SU-DHL-6 (cell line): ENCODE data around the gene CIRBP.

Experiments used
- H2AFZ ChIP-seq: fragments of 200-600 bp; sonication (generic); 2 replicates; pipeline ENCODE4 v1.6.1; 2014; ENCODE audit warnings: low read depth, mild to moderate bottlenecking, moderate library complexity, mixed read lengths, antibody characterized with exemption, low read length; ENCODE audit not compliant: severe bottlenecking
- H3F3A ChIP-seq: fragments of 200-600 bp; shearing (Covaris generic); 2 replicates; pipeline ENCODE4 v1.6.0; 2016; ENCODE audit warnings: antibody characterized with exemption, mild to moderate bottlenecking; ENCODE audit not compliant: insufficient read depth
- H3K27ac ChIP-seq: fragments of 200-600 bp; sonication (generic); 2 replicates; pipeline ENCODE4 v1.5.1; 2016; ENCODE audit warnings: low read depth, mild to moderate bottlenecking, low read length, moderate library complexity, mixed read lengths
- H3K27me3 ChIP-seq: fragments of 200-600 bp; sonication (generic), shearing (Covaris generic); 2 replicates; pipeline ENCODE4 v1.6.0; 2014; ENCODE audit warnings: mild to moderate bottlenecking, low read length
- H3K36me3 ChIP-seq: fragments of 200-600 bp; sonication (generic); 2 replicates; pipeline ENCODE4 v1.6.1; 2014; ENCODE audit warnings: mild to moderate bottlenecking, low read length, mixed read lengths
- H3K4me2 ChIP-seq: fragments of 300-600, 200-600 bp; shearing (Covaris generic), sonication (generic); 2 replicates; pipeline ENCODE4 v1.6.0; 2014; ENCODE audit warnings: low read length, low read depth, mild to moderate bottlenecking; ENCODE audit not compliant: poor library complexity, severe bottlenecking
- H3K4me3 ChIP-seq: fragments of 200-600 bp; sonication (generic); 2 replicates; pipeline ENCODE4 v1.5.1; 2014; ENCODE audit warnings: antibody characterized with exemption, low read length, mild to moderate bottlenecking, mixed read lengths; ENCODE audit not compliant: insufficient read depth, poor library complexity, severe bottlenecking
- H3K79me2 ChIP-seq: fragments of 200-600 bp; sonication (generic); 2 replicates; pipeline ENCODE4 v1.6.1; 2014; ENCODE audit warnings: mild to moderate bottlenecking, low read length, moderate library complexity; ENCODE audit not compliant: insufficient read depth
- H3K9ac ChIP-seq: fragments of 200-600 bp; sonication (generic); 2 replicates; pipeline ENCODE4 v1.7.0; 2014; ENCODE audit warnings: mild to moderate bottlenecking, low read length
- H3K9me2 ChIP-seq: fragments of 200-600 bp; sonication (generic); replicated peaks from 2 replicates; pipeline ENCODE4 v1.6.1; 2014; ENCODE audit warnings: low read length; ENCODE audit not compliant: insufficient read depth
- H3K9me3 ChIP-seq: fragments of 200-600 bp; sonication (generic); 2 replicates; pipeline ENCODE4 v1.6.1; 2014; ENCODE audit warnings: low read length, mixed read lengths; ENCODE audit not compliant: insufficient read depth
- H4K20me1 ChIP-seq: fragments of 200-600 bp; sonication (generic); 2 replicates; pipeline ENCODE4 v1.6.1; 2014; ENCODE audit warnings: low read depth, mild to moderate bottlenecking, antibody characterized with exemption, low read length, moderate library complexity, mixed read lengths
- EZH2phosphoT487 ChIP-seq: fragments of 200-600 bp; sonication (generic), shearing (Covaris generic); conservative IDR thresholded peaks from 2 replicates; pipeline ENCODE4 v1.6.1; 2018; ENCODE audit warnings: mild to moderate bottlenecking, antibody characterized with exemption, low read length, moderate library complexity, mixed read lengths
- TF ChIP-seq, protein P1 (sequence below): fragments of 200-600 bp; sonication (generic); IDR thresholded peaks from one replicate; pipeline ENCODE4 v1.5.1; 2017; ENCODE audit warnings: antibody characterized with exemption, mild to moderate bottlenecking, low read length, moderate library complexity; ENCODE audit not compliant: insufficient read depth, poor library complexity, severe bottlenecking

CIRBP gene

DNA sequence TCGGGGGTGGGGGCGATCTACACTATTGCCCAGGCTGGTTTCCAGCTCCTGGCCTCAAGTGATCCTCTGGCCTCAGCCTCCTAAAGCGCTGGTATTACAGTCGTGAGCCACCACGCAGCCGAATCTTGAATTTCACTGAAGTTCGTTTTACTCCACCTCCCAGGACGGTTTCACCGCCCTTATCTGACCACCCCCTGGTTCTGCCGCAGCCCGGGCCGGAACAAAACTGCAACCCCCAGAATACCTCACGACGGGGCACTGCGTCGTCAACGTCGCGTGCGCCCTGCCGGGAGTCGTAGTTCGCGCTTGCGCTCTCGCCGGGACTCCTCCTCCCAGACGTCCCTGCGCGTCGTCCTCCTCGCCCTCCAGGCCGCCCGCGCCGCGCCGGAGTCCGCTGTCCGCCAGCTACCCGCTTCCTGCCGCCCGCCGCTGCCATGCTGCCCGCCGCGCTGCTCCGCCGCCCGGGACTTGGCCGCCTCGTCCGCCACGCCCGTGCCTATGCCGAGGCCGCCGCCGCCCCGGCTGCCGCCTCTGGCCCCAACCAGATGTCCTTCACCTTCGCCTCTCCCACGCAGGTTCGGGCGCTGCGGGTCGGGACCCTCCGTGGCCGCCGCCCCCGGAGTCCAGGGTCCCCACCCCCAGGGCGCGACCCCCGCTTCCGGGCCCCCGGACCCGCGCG is 27.6 kb upstream of the CIRBP start, which contains the start of gene ATP5F1D:
ATP5F1D (plus strand) TSS at position 335 of the 679 bp plus-strand sequence; CDS start at position 435, 100 bp downstream.
- Histone ChIP-seq H3K27me3 (no peaks in the 10 kb centered on the region), H3K79me2 (peaks cover 11% of the 10 kb centered on the region; the same call in 1 of the 2 replicates), H3K9ac (peak within 1 kb of the TSS; percentile 99), H2AFZ (peak within 1 kb of the TSS; percentile 42), H3K27ac (peak within 1 kb of the TSS; percentile 69), H3K36me3 (no peaks in the 10 kb centered on the region), H3K9me2 (no peaks in the 10 kb centered on the region), H3K9me3 (no peaks in the 10 kb centered on the region), H3F3A (peaks cover 32% of the 10 kb centered on the region), H4K20me1 (no peaks in the 10 kb centered on the region), H3K4me2 (peak within 1 kb of the TSS; percentile 84), H3K4me3 (peak within 1 kb of the TSS; percentile 75)
- TF ChIP-seq, protein P1, sequence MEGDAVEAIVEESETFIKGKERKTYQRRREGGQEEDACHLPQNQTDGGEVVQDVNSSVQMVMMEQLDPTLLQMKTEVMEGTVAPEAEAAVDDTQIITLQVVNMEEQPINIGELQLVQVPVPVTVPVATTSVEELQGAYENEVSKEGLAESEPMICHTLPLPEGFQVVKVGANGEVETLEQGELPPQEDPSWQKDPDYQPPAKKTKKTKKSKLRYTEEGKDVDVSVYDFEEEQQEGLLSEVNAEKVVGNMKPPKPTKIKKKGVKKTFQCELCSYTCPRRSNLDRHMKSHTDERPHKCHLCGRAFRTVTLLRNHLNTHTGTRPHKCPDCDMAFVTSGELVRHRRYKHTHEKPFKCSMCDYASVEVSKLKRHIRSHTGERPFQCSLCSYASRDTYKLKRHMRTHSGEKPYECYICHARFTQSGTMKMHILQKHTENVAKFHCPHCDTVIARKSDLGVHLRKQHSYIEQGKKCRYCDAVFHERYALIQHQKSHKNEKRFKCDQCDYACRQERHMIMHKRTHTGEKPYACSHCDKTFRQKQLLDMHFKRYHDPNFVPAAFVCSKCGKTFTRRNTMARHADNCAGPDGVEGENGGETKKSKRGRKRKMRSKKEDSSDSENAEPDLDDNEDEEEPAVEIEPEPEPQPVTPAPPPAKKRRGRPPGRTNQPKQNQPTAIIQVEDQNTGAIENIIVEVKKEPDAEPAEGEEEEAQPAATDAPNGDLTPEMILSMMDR, result no peak
- TF ChIP-seq EZH2phosphoT487, result no peak

DNA sequence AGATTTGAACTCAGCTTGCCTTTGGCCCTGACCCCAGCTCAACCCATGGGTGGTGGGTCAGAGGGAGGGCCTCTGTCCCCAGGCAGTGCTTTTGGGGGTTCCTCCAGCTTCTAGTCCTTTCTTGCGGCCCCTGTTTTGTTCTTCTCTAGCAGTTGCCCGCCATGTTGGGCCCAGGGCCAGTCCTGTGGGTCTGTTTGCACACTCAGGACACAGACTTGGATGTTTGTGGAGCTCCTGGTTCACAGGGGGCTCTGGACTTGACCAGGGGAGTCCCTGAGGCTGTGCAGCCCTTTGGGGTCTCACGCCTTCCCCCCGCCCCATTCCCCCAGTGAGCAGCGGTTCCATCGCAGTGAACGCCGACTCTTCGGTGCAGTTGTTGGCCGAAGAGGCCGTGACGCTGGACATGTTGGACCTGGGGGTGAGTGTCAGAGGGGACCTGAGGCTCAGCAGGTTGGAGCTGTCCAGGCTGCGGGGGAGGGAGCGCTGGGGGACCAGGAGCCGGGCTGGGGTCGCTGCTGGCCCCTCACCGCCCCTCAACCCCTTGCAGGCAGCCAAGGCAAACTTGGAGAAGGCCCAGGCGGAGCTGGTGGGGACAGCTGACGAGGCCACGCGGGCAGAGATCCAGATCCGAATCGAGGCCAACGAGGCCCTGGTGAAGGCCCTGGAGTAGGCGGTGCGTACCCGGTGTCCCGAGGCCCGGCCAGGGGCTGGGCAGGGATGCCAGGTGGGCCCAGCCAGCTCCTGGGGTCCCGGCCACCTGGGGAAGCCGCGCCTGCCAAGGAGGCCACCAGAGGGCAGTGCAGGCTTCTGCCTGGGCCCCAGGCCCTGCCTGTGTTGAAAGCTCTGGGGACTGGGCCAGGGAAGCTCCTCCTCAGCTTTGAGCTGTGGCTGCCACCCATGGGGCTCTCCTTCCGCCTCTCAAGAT is 25.1 kb upstream of the CIRBP start:
- peak overlapping the region; percentile 18 for H3K4me3 ChIP-seq
- peak overlapping the region; percentile 53 for H3K9ac ChIP-seq

DNA sequence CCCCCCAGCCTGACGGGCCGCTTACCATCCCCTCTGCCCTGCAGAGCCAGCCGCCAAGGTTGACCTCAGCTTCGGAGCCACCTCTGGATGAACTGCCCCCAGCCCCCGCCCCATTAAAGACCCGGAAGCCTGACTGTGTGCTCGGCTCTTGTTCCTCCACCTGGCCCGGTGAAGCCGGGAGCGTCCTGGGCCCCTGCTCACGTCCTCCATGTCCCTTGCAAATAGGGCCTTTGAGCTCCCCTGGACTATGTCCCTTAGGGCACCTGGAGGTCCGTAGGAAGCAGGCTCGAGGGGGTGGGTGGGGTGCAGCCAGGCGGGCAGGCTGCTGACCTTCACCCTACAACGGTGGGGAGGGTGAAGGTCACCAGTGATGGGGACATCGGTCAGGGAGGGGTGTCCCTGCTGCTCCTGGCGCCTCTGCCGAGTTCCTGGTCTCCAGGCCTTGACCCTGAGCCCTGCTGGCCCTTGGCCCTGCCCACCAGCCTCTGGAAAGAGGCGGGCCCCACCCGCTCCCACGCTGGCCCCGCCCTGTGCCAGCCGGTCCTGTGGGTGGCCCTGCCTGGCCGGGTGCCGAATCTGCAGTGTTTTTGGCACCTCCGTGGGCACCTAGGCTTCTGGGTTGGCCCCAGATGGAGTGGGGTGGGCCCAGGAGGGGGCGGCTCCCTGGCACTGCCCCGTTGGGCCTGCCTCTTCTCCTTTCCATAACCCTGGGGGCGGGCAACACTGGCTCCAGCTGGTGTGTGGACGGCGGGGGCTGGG is 24.3 kb upstream of the CIRBP start:
- H3K27ac ChIP-seq, result peak overlapping the region; percentile 66
- peak overlapping the region; percentile 18 for H3K4me3 ChIP-seq
- no peaks in the 10 kb centered on the region for H3K9me3 ChIP-seq
- no peaks in the 10 kb centered on the region for H3K9me2 ChIP-seq
- TF ChIP-seq EZH2phosphoT487, result no peak
- TF ChIP-seq, protein P1, result no peak
- H2AFZ ChIP-seq, result no peak overlapping the region
- peaks cover 25% of the 10 kb centered on the region; the same call in 1 of the 2 replicates for H3F3A ChIP-seq
- no peaks in the 10 kb centered on the region for H3K36me3 ChIP-seq
- H4K20me1 ChIP-seq, result no peaks in the 10 kb centered on the region
- peak overlapping the region; percentile 53 for H3K9ac ChIP-seq
- H3K27me3 ChIP-seq, result no peaks in the 10 kb centered on the region
- peak overlapping the region; percentile 56 for H3K4me2 ChIP-seq
- peaks cover 13% of the 10 kb centered on the region; the same call in 1 of the 2 replicates for H3K79me2 ChIP-seq

More for the DNA sequence above, 25.1 kb upstream of the CIRBP start:
- H3K36me3 ChIP-seq, result no peaks in the 10 kb centered on the region
- TF ChIP-seq, protein P1, result peak; percentile 84
- no peak for TF ChIP-seq EZH2phosphoT487
- no peaks in the 10 kb centered on the region for H3K27me3 ChIP-seq
- peak overlapping the region; percentile 66 for H3K27ac ChIP-seq
- H3F3A ChIP-seq, result peaks cover 31% of the 10 kb centered on the region
- H3K9me2 ChIP-seq, result no peaks in the 10 kb centered on the region
- H3K79me2 ChIP-seq, result peaks cover 11% of the 10 kb centered on the region; the same call in 1 of the 2 replicates
- no peak overlapping the region for H2AFZ ChIP-seq
- H4K20me1 ChIP-seq, result no peaks in the 10 kb centered on the region
- H3K4me2 ChIP-seq, result peak overlapping the region; percentile 84
- H3K9me3 ChIP-seq, result no peaks in the 10 kb centered on the region
